ELF-1 (cell line): ENCODE data around the gene GTF3C4.

ENCODE experiments used
- DNase-seq: peaks from one replicate; pipeline ENCODE4 v3.0.0-alpha.2; 2016; ENCODE audit warnings: low read depth, low spot score

Gene GTF3C4

GRCh38 chr9:132648283-132648682, 22.0 kb upstream of the GTF3C4 start:
- DNase-seq = no peak

GRCh38 chr9:132648685-132649084, 21.6 kb upstream of the GTF3C4 start:
- no peak for DNase-seq

- no peak for DNase-seq
These were observed 19.0 kb upstream of the GTF3C4 start for GRCh38 chr9:132651259-132651658.

GRCh38 chr9:132656299-132656698, 14.0 kb upstream of the GTF3C4 start:
- DNase-seq = no peak

- DNase-seq = no peak
These were observed 7.9 kb upstream of the GTF3C4 start for GRCh38 chr9:132662152-132662945.

GRCh38 chr9:132663117-132663516, 7.1 kb upstream of the GTF3C4 start:
- DNase-seq = peak; percentile 36

GRCh38 chr9:132663851-132664250, 6.4 kb upstream of the GTF3C4 start:
- no peak for DNase-seq

- DNase-seq = peak; percentile 84
These were observed 956 bp upstream of the GTF3C4 start for GRCh38 chr9:132669319-132669697.

- DNase-seq = peak; percentile 91
These were observed 387 bp upstream of the GTF3C4 start, which contains the start of gene DDX31 for GRCh38 chr9:132669698-132670456. TSS of gene DDX31 (minus strand) at chr9:132669983. CDS start at chr9:132669934, 49 bp downstream.

- DNase-seq = no peak
These were observed 1.6 kb downstream of the GTF3C4 start for GRCh38 chr9:132671620-132672412.

- DNase-seq = peak; percentile 18
These were observed 2.1 kb downstream of the GTF3C4 start for GRCh38 chr9:132672413-132672690.

GRCh38 chr9:132673355-132673754, 3.1 kb downstream of the GTF3C4 start:
- DNase-seq = peak; percentile 57

- DNase-seq = no peak
These were observed 4.2 kb downstream of the GTF3C4 start for GRCh38 chr9:132674485-132674884.

- DNase-seq = no peak
These were observed 7.7 kb downstream of the GTF3C4 start for GRCh38 chr9:132677976-132678375.

- no peak for DNase-seq
These were observed 9.8 kb downstream of the GTF3C4 start for GRCh38 chr9:132679946-132680625.

- DNase-seq = no peak
These were observed 11.3 kb downstream of the GTF3C4 start for GRCh38 chr9:132681561-132681960.

GRCh38 chr9:132683873-132684272, 13.6 kb downstream of the GTF3C4 start:
- no peak for DNase-seq

GRCh38 chr9:132690696-132691095, 20.4 kb downstream of the GTF3C4 start:
- DNase-seq = no peak

GRCh38 chr9:132694144-132694543, 23.9 kb downstream of the GTF3C4 start:
- DNase-seq = peak; percentile 31

GRCh38 chr9:132697230-132697629, 27.0 kb downstream of the GTF3C4 start:
- DNase-seq = no peak

GRCh38 chr9:132698989-132699388, 28.7 kb downstream of the GTF3C4 start:
- no peak for DNase-seq

- no peak for DNase-seq
These were observed 29.7 kb downstream of the GTF3C4 start for GRCh38 chr9:132699956-132700355.
